Activated CD8-positive, alpha-beta T cell treated with anti-CD3 and anti-CD28 coated beads for 36 hours (primary cell): ENCODE data around the gene AP1M2. TPM values are rescaled to one million over a fixed set of nuclear protein-coding genes. Genes with fewer than 3 reads are reported as not detected.

Experiments
- ATAC-seq: fragments of 200-7000 bp; cut with Tn5 transposase; one replicate; pipeline ENCODE4 v1.10.0; 2021; ENCODE audit warnings: mild to moderate bottlenecking, moderate library complexity
- CTCF ChIA-PET: fragments of 350-600 bp; sonication (Branson Sonifier 250); formaldehyde crosslinking; loops from one replicate; lab custom pipeline; 2021; ENCODE audit warnings: antibody characterized with exemption; lab: Charles Lee
- POLR2A ChIA-PET: fragments of 350-600 bp; sonication (Branson Sonifier 250); formaldehyde crosslinking; loops from one replicate; lab custom pipeline; 2021; ENCODE audit warnings: antibody characterized with exemption; lab: Charles Lee
- DNase-seq: peaks from one replicate; pipeline ENCODE4 v3.0.0-alpha.2; 2020
- H3K27ac Mint-ChIP-seq: one replicate; pipeline ENCODE4 v1.8.0; 2021; ENCODE audit warnings: mild to moderate bottlenecking, mixed read lengths
- H3K27me3 Mint-ChIP-seq: one replicate; pipeline ENCODE4 v1.8.0; 2021; ENCODE audit warnings: mixed read lengths
- H3K36me3 Mint-ChIP-seq: one replicate; pipeline ENCODE4 v1.8.0; 2021; ENCODE audit warnings: low read depth, mixed read lengths
- H3K4me1 Mint-ChIP-seq: one replicate; pipeline ENCODE4 v1.8.0; 2021; ENCODE audit warnings: low read depth, mixed read lengths
- H3K4me3 Mint-ChIP-seq: one replicate; pipeline ENCODE4 v1.8.0; 2021; ENCODE audit warnings: mild to moderate bottlenecking, moderate library complexity, mixed read lengths
- H3K9me3 Mint-ChIP-seq: one replicate; pipeline ENCODE4 v1.8.0; 2021; ENCODE audit warnings: mixed read lengths
- intact Hi-C: fragments of 100-400 bp; cut with micrococcal nuclease; formaldehyde crosslinking; loops from one replicate; pipeline ENCODE4 v1.10.0; 2022
- total RNA-seq, 2 experiments: library from RNA; stranded (reverse); gene quantifications; one replicate each; pipeline ENCODE4 v1.2.3, GENCODE V29; 2021
- TF ChIP-seq, protein P1 (sequence below): fragments of 200-600 bp; IDR thresholded peaks from one replicate; pipeline ENCODE4 v1.8.0; 2022; ENCODE audit warnings: antibody characterized with exemption, mild to moderate bottlenecking

AP1M2 gene
- total RNA-seq, 2 experiments from 2014 or later = not detected

DNA sequence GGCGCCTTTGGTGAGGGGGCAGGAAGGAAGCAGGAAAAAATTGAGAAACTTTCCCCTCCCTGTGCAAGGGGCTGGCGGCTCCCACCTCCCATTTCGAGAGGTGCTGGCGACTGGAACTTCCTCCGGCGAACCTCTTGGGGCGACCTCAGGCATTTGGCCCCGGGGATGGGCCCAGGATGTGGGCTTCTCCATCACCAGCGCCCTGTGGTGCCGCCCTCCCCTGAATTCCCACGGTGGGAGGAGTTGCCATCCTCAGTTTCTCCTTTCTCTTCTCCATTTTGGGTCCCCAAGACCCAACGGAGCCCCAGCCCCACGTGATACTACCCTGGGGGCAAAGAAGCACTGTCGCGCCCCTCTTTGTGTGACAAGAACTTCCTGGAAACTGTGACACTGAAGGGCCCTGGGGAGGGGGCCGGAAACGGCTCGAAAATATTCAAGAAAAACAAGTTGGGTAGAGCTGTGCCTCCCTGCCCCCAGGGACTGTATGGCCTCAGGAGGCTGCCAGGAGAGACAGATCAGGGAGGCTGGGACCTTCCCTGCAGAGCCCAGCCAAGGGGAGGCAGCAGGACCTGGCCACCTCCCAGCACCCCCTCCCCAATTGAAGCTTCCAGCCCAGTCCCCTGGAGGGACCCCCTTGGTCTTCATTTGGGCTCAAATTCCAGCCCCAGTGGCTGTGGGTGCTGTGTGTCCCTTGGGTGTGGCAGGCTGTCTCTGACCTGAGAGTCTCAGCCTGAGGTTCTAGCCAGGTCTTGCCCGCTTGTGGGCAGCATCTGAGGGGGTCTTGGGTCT, 16.2 kb upstream of the AP1M2 start:
- peak overlapping the region; percentile 96 for H3K4me3 Mint-ChIP-seq
- DNase-seq (peak; percentile 95), ATAC-seq (peak; percentile 68)
- H3K36me3 Mint-ChIP-seq = peaks cover 14% of the 10 kb centered on the region
- TF ChIP-seq, protein P1, sequence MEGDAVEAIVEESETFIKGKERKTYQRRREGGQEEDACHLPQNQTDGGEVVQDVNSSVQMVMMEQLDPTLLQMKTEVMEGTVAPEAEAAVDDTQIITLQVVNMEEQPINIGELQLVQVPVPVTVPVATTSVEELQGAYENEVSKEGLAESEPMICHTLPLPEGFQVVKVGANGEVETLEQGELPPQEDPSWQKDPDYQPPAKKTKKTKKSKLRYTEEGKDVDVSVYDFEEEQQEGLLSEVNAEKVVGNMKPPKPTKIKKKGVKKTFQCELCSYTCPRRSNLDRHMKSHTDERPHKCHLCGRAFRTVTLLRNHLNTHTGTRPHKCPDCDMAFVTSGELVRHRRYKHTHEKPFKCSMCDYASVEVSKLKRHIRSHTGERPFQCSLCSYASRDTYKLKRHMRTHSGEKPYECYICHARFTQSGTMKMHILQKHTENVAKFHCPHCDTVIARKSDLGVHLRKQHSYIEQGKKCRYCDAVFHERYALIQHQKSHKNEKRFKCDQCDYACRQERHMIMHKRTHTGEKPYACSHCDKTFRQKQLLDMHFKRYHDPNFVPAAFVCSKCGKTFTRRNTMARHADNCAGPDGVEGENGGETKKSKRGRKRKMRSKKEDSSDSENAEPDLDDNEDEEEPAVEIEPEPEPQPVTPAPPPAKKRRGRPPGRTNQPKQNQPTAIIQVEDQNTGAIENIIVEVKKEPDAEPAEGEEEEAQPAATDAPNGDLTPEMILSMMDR = no peak
- H3K9me3 Mint-ChIP-seq = no peaks in the 10 kb centered on the region
- CTCF ChIA-PET = interaction anchor here (0.7 to 3.8 kb wide), 6 partner anchors 17 to 42 kb away, joined by 3 to 29 read pairs (median 6); no protein-coding TSS in a partner anchor
- H3K27ac Mint-ChIP-seq = peak overlapping the region; percentile 96
- intact Hi-C loops = loop anchor here (5.0 kb wide), 1 partner anchor 39 kb away; no protein-coding TSS in a partner anchor
- POLR2A ChIA-PET = interaction anchor here (0.7 to 4.8 kb wide), 17 partner anchors 9 to 233 kb away, joined by 3 to 25 read pairs (median 8); partner anchors contain the start of genes CDKN2D, QTRT1 and TMED1
- peaks cover 23% of the 10 kb centered on the region for H3K4me1 Mint-ChIP-seq
- no peaks in the 10 kb centered on the region for H3K27me3 Mint-ChIP-seq

DNA sequence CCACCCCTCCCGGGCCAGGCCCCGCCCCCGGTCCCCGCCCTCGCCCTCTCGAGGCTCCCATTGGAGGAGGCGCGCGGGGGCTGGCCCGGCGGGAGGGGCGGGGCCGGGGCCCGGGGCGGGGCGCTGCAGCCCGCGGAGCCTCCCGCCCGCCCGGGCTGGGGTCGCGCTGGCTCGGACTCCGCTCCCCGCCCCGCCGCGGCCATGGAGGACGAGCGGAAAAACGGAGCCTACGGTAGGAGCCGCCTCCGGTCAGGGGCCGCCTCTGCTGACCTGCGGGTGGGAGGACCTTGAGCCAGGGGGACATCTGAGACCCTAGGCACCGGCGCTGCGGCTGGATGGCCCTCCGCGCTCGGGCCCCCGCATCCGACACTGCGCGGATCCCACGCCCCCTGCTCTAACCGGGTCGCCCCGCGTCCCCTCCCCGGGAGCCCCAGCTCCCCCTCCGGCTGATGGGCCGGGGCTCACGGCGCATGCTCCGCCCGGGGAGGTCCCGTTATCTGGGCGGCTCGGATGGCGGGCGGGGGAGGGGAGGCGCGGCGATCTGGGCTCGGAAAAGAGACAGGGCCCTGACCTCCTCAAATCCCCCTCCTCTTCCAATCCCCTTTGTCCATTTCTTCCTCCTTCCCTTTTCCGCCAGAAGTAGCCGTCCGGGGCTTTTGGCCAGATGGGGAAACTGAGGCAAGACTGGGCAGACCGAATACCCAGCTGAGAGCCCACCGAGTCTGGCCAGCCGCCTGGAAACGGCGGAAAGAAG, 15.4 kb upstream of the AP1M2 start:
- ChIA-PET POLR2A (interaction anchor here (0.7 to 4.8 kb wide), 11 partner anchors 8 to 99 kb away, joined by 3 to 25 read pairs (median 9); partner anchors contain the start of genes CDKN2D and QTRT1), CTCF (interaction anchor here (1.0 to 3.8 kb wide), 5 partner anchors 21 to 115 kb away, joined by 3 to 34 read pairs (median 9); partner anchors contain the start of gene DNM2)
- H3K4me1 Mint-ChIP-seq = peaks cover 21% of the 10 kb centered on the region
- intact Hi-C loops = loop anchor here (5.0 kb wide), 1 partner anchor 40 kb away; no protein-coding TSS in a partner anchor
- peaks cover 14% of the 10 kb centered on the region for H3K36me3 Mint-ChIP-seq
- TF ChIP-seq, protein P1 = no peak
- H3K27me3 Mint-ChIP-seq = no peaks in the 10 kb centered on the region
- ATAC-seq (peak; percentile 86), DNase-seq (peak; percentile 93)
- peak overlapping the region; percentile 96 for H3K4me3 Mint-ChIP-seq
- no peaks in the 10 kb centered on the region for H3K9me3 Mint-ChIP-seq
- peak overlapping the region; percentile 96 for H3K27ac Mint-ChIP-seq

DNA sequence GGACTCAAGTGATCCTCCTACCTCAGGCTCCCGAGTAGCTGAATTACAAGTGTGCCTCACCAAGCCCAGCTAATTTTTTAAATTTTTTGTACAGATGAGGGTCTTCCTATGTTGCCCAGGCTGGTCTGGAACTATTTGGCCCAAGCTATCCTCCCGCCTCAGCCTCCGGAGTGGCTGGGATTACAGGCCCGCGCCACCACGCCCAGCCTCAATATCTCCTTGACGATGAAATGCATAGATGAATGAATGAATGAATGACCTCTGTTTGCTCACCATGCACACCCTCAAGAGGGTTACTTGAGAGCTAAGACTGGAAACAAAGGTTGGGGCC, 14.9 kb upstream of the AP1M2 start:
- Mint-ChIP-seq H3K27ac (peak overlapping the region; percentile 81), H3K4me1 (peaks cover 19% of the 10 kb centered on the region), H3K27me3 (no peaks in the 10 kb centered on the region), H3K4me3 (peak overlapping the region; percentile 68), H3K36me3 (peaks cover 12% of the 10 kb centered on the region), H3K9me3 (no peaks in the 10 kb centered on the region)
- CTCF ChIA-PET = interaction anchor here (1.0 to 1.8 kb wide), 4 partner anchors 21 to 116 kb away, joined by 3 to 34 read pairs (median 7); partner anchors contain the start of gene DNM2
- POLR2A ChIA-PET = interaction anchor here (0.9 to 4.8 kb wide), 7 partner anchors 9 to 50 kb away, joined by 3 to 25 read pairs (median 13); partner anchors contain the start of gene CDKN2D
- ATAC-seq (no peak), DNase-seq (no peak)
- intact Hi-C loops = loop anchor here (5.0 kb wide), 1 partner anchor 40 kb away; no protein-coding TSS in a partner anchor
- TF ChIP-seq, protein P1 = no peak

DNA sequence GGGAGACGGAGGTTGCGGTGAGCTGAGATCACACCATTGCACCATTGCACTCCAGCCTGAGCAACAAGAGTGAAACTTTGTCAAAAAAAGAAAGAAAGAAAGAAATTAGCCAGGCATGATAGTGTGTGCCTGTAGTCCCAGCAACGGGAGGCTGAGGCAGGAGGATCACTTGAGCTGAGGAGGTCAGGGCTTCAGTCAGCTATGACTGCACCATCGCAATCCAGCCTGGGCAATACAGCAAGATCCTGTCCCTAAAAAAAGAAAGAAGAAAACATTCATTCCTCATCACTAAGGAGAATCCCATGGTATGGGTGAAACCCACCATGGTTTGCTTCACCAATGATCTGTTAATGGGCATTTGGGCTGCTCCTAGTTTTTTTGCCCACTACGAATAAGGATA, 13.0 kb upstream of the AP1M2 start:
- ATAC-seq (no peak), DNase-seq (no peak)
- Mint-ChIP-seq H3K9me3 (no peaks in the 10 kb centered on the region), H3K36me3 (peaks cover 12% of the 10 kb centered on the region), H3K27me3 (no peaks in the 10 kb centered on the region), H3K4me1 (peaks cover 36% of the 10 kb centered on the region), H3K27ac (no peak overlapping the region), H3K4me3 (no peak overlapping the region)
- ChIA-PET CTCF (interaction anchor here (1.0 to 2.6 kb wide), 3 partner anchors 19 to 46 kb away, joined by 3 to 9 read pairs (median 7); no protein-coding TSS in a partner anchor), POLR2A (interaction anchor here (0.6 to 3.9 kb wide), 2 partner anchors 12 to 235 kb away, joined by 4 to 13 read pairs; no protein-coding TSS in a partner anchor)
- TF ChIP-seq, protein P1 = no peak
- intact Hi-C loops = loop anchor here (5.0 kb wide), 1 partner anchor 42 kb away; no protein-coding TSS in a partner anchor
